Measurements from ENCODE around the gene AICDA.

- TF ChIP-seq JUND (CRISPR knock-in tag; IDR thresholded peaks at IDR 0.05) (no peak), USF2 (IDR thresholded peaks at IDR 0.05; ENCODE audit: low read depth, low read length) (no peak), USF2 (CRISPR knock-in tag; IDR thresholded peaks at IDR 0.05; ENCODE audit: borderline replicate concordance) (no peak), ARID3A (IDR thresholded peaks at IDR 0.05; ENCODE audit: low read depth, low read length) (no peak), EZH2 (conservative IDR thresholded peaks at IDR 0.05; ENCODE audit: low read depth, low read length) (no peak), HNRNPK (IDR thresholded peaks at IDR 0.05; ENCODE audit: low read depth, low read length, poor library complexity, severe bottlenecking) (no peak), ISL2 (CRISPR knock-in tag; IDR thresholded peaks at IDR 0.05) (no peak)
These were observed 25.0 kb upstream of the AICDA start for GRCh38 chr12:8637666-8638065.
